GM19351 (cell line): Measurements from ENCODE around the gene TAF10.

Experiments used
- ATAC-seq: cut with Tn5 transposase; IDR thresholded peaks from one replicate; pipeline ENCODE4 v1.9.1; 2021; ENCODE audit warnings: mild to moderate bottlenecking, moderate library complexity; ENCODE audit not compliant: unreplicated experiment

Gene TAF10

DNA sequence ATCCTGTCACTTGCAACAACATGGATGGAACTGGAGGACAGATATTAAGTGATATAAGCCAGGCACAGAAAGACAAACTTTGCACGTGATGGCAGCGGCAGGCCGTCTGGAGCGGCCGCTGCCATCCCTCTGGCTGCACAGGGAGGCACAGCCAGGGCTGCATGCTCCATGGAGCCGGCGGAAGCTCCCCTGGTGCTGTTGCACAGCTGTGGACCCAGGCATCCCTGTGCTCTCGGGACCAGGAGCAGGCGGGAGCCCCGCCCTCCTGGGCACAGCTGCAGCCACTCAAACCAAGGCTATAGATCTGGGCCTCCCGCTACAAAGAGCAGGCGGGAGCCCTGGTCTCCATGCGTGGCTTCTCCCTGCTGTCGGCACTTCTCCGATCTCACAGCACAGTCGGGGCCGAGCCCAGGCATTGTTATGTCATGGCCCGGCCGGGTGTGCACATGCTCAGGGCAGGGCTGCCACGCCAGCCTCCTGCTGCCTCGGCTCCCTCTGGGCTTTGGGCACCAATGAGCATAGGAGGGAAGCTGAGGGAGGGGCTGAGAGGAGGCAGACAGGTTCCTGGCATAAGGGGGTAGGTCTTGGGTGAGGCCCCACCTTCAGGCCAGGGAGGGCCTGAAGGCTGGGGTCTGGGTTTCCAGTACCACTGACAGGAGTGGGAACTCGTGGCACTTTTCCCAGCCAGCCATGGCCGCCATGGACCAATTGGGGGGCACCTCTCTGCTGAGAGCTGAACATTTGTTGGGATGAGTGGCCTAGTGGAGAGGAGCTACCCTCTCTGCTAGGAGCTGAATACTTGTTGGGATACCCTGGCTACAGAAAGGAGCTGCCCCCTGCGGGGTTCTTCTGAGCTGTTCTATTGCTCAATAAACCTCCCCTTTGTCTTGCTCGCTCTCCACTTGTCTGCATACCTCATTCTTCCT is 25.3 kb downstream of the TAF10 start:
- no peak for ATAC-seq

DNA sequence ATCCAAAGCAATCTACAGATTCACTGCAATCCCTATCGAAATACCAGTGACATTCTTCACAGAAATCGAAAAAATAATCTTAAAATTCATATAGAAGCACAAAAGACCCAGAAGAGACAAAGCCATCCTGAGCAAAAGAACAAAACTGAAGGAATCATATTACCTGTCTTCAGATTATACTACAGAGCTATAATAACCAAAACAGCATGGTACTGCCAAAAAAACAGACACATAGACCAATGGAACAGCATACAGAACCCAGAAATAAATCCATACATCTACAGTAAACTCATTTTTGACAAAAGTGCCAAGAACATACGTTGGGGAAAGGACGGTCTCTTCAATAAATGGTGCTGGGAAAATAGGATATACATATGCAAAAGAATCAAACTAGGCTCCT is 27.5 kb downstream of the TAF10 start:
- no peak for ATAC-seq

DNA sequence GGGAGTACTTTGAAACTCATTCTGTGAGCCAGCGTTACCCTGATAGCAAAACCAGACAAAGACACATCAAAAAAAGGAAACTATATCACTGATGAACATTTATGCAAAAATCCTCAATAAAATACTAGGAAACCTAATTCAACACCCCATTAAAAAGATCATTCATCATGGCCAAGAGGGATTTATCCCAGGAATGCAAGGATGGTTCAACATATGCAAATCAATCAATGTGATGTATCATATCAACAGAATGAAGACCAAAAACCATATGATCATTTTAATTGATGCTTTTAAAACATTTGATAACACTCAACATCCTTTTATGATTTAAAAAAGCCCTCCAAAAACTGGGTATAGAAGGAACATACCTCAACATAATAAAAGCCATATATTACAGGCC is 28.4 kb downstream of the TAF10 start:
- no peak for ATAC-seq

DNA sequence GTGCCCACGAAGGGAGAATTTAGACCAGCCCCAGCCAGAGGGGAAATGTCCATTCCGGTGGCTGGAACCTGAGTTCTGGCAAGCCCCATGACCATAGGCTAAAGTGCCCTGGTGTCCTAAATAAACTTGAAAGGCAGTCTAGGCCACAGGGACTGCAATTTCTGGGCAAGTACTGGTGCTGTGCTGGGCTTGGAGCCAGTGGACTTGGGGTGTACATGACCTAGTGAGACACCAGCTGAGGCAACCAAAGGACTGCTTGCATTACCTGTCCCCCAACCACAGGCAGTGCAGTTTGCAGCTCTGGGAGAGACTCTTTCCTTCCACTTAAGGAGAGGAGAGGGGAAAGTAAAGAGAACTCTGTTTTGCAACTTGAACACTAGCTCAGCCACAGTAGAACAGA is 32.3 kb downstream of the TAF10 start:
- ATAC-seq = no peak

DNA sequence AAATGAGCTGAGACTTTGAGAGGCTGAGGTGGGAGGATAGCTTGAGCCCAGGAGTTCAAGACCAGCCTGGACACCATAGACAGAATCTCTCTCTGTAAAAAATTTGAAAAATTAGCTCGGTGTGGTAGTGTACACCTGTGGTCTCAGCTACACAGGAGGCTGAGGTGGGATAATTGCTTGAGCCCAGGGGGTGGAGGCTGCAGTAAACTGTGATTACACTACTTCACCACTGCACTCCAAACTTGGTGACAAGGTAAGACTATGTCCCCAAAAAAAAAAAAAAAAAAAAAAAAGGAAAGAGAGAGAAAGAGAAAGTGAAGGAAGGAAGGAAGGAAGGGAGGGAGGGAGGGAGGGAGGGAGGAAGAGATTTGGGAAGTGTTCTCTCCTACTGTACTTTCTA is 33.9 kb downstream of the TAF10 start:
- ATAC-seq = no peak

DNA sequence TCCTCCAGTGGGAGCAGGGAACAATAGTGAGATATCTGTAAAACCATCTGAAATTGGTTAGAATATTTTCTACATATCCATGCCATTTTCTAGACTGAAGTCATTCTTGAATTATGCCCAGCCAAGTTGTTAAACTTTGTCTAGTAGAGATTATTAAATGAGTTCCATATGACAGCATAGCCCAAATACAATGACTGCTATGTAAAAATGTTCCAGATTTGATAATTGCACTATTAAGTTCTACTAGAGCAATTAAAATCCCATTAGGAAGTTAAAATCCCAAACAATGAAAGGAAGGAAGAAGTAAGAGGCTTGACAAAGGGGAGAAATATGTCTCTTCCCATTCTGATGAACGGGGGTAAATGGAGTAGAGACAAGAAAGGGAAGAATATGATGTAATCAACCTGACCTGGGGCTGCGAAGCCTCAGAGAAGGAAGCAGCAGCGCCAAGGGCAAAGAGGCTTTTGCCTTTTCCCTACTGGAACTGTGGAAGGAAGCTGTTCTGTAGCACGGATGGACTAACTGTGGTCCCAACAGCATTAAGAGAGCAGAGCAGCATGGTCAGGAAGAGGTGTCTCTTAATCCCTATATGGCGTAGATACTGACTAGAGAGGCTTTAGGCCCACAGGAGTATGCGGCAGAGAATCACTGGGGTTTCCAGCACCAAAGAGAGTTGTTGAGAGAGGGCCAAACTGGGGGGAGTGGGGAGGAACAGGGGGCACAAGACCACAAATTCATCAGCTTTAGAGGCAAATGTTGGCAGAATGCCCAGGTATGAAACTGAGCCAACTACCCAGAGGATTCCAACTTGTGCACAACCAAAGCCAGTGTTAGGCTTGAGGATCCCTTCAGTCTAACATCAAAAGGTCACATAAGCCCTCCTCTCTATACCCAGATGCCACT is 35.3 kb downstream of the TAF10 start:
- ATAC-seq = no peak

DNA sequence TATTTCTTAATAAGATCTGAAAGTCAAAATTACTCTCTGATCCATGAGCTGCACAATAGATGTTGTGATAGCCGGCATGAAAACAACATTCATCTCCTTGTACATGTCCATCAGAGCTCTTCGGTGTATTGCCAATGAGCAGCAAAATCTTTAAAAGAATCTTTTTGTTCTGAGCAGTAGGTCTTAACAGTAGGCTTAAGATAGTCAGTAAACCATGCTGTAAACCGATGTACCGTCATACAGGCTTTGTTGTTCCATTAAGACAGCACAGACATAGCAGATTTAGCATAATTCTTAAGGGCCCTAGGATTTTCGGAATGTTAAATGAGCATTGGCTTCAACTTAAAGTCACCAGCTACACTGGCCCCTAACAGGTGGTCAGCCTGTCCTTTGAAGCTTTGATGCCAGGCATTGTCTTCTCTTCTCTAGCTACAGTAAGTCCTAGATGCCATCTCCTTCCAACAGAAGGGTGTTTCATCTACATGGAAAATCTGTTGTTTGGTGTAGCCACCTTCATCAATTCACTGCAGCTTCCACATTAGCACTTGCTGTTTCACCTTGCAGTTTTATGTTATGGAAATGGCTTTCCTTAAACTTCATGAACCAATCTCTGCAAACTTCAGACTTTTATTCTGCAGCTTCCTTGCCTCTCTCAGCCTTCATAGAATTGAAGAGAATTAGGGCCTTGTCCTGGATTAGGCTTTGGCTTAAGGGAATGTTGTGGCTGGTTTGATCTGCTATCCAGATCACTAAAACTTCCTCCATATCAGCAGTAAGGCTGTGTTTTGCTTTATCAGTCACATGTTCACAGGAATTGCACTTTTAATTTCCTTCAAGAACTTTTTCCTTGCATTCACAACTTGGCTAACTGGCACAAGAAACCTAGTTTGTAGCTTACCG is 37.0 kb downstream of the TAF10 start:
- no peak for ATAC-seq

DNA sequence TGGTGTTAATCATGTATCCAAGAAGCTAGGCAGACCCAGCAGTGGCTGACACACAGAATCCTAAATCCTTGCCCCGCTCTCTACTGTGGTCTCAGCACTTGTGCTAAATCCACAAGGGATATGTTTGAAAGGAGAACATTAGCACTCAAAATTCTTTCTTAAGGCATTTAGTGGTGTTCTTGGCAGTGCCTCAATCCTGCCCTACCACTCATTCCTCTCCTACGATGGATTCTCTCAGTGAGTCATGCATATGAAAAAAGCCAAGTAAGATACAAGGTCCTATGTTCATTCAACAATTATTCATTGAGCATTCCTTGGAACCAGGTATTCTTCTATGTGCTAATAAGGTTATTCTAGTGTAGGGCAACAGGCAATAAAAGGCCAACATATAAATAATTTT is 39.8 kb downstream of the TAF10 start:
- ATAC-seq = no peak

DNA sequence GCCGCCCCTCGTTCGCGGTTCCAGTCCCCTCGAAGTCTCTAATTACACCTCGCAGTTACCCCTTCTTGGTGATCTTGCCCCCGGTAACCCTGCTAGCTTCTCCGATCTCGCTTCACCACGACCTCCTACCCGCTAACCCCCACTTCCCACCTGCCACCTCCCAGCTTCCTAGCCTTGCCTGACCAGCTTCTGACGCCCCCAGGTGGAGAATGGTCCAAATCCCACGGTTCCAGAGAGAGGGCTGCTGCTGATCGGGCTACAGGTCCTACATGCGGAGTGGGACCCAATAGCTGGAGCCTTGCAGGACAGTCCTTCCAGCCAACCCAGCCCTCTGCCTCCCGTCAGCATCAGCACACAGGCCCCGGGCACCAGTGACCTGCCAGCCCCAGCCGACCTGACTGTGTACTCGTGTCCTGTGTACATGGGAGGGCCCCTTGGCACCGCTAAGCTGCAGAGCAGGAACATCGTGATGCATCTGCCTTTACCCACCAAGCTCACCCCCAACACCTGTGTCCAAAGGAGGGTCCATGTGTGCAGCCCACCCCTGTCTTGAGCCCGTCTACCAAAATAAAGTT is 40.5 kb downstream of the TAF10 start:
- no peak for ATAC-seq

DNA sequence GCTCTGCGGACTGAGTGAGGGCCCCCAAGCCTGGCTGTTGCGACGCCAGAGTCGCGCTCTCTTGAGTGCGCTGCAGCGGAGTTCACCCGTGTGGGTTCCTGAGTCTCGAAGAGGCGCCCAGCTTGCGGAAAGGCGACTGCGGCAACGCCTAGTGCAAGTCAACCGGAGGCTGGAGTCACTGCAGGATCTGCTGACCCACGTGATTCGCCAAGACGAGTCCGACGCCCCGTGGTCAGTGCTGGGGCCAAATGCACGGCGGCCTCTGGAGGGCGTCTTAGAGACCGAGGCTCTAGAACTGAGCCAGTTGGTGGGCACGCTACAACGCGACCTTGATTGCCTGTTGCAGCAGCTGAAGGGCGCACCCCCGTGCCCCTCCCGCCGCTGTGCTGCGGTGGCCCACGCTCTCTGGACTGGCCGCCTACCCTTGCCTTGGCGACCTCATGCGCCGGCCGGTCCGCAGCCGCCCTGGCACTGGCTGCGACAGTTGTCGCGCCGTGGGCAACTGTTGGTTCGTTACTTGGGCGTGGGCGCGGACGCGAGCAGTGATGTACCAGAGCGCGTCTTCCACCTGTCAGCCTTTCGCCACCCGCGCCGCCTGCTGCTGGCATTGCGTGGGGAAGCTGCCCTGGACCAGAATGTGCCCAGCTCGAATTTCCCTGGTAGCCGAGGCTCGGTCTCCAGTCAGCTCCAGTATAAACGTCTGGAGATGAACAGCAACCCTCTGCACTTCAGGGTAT is 41.2 kb downstream of the TAF10 start:
- ATAC-seq = no peak

DNA sequence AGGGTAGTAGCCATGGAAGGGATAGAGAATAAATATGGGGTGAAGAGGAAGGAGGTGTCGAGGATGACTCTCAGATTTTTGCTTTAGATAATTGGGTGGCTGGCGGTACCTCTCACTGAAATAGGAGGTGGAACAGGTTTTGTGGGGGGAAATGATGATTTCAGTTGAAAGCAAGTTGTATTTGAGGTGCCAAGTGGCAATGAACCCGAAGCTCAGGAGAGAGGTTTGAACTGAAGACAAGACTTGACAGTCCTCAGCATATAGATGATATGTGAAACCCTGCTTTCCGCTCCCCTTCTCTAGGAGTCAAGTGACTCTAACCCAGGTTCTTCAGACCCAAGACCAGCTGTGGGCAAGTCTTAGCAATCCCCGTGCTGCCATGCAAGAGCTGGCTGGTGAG is 42.3 kb downstream of the TAF10 start:
- no peak for ATAC-seq

DNA sequence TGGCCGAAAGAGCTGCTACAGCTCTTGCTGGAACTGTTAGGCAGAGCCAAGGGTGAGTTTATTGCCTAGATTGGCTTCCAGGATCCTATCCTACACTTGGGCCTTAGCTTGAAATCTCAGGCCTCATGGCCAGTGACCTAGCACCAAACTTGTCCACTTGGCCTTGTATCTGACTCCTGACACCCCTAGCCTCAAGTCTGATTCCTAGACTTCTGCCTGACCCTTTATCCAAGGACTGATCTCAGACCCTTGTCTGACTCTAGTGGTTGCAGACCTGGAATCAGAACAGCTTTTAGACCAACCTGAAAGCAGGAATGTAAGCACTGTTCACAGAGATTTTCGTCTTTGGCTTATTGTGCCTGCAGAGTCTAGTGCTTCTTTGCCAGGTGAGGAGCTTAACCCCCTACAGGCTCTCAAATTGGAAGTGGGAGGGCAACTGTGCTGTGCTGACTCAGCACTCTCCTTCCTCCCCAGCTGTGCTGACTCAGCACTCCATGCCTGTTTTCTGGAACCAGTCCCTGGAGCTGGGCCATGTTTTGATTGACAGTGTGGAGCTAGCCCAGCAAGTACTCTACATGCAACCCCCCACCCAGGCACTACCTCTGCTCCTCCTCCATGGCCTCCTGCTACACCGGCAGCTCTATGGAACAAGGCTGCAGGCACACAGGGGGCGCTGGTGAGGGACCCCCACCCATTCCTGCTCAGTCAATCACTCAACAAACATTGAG is 43.7 kb downstream of the TAF10 start:
- no peak for ATAC-seq

DNA sequence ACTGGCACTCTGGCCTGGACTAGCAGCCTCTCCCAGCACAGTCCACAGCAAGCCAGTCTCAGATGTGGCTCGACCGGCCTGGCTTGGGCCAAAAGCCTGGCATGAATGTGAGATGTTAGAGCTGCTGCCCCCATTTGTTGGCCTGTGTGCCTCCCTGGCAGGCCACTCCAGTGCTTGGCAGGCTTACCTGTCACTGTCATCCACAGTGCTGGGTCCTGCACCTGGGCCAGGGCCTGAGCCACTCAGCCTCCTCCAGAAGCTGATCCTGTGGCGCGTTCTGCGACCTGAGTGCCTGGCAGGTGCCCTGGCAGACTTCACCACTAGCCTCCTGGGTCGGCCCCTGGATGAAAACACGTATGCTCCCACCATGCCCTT is 44.7 kb downstream of the TAF10 start:
- ATAC-seq = no peak

DNA sequence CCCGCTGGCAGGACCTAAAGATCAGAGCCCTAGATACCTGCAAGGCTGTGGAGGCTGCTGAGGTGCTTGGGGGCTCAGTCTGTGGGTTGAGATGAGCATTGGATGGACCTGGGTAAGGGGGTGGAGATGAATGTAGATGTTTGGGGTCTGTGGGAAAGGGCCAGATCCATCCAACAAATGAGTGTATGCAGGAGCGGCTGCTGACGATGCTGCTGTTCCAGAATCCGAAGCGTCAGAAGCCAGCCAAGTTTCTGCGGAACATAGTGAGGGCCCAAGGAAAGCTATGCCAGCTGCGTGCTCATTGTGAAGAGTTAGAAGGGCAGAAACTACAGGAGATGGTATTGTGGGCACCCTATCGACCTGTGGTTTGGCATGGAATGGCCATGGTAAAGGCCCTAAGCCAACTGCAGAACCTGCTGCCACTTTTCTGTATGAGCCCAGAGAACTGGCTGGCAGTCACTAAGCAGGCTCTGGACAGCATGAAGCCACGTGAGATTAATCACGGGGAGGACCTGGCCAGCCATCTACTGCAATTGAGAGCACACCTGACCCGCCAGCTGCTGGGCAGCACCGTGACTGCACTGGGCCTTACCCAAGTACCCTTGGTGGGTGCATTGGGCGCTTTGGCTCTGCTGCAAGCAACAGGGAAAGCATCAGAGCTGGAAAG is 45.2 kb downstream of the TAF10 start:
- no peak for ATAC-seq

DNA sequence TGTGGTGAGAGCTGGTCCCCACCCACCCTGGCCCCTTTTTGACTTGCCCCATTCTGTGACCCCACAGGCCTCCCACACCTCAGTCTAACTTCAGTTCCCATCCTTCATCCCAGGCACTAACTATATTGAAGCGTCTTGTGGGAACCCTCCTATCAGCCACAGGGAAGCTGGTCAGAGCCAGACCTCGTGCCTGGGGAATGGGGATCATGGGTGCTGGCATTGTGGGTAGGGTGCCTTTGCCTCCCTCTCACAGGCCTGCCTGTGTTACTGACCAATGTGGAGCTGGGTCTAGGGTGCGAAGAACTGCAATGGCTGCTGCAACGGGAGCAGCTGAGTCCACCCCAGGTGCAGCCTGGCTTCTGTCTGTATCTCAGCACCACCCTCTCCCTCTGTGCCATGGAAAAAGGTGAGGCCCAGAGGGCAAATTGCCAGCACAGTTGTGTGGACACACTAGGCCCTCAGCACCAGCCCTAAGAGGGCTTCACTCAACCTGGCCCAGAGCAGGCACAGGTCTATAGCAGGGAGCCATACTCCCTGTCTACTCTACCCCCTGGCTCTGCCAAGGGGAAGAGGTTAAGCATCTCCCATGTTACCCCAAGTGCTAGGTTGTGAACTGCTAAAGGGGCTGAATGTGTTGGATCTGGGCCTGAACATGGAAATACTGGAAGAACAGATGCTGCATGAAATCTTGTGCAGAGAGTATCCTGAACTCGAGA is 45.9 kb downstream of the TAF10 start:
- ATAC-seq = no peak

DNA sequence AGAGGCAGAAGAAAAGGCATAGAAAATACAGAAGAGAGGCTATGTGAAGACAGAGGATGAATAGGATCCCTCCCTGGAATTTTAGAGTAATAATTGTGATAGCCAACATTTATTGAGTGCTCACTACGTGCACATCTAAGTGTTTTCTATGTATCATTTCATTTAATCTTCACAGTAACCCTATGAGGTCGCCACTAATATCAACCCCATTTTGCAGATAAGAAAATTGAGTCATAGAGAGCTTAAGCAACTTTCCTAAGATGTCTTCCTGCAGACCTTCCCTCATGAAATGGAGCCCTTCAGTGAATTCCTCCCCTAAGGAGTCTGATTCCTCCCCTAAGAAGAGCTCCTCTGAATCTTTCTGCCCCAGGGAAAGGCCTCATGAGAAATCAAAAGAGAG is 46.7 kb downstream of the TAF10 start:
- no peak for ATAC-seq

DNA sequence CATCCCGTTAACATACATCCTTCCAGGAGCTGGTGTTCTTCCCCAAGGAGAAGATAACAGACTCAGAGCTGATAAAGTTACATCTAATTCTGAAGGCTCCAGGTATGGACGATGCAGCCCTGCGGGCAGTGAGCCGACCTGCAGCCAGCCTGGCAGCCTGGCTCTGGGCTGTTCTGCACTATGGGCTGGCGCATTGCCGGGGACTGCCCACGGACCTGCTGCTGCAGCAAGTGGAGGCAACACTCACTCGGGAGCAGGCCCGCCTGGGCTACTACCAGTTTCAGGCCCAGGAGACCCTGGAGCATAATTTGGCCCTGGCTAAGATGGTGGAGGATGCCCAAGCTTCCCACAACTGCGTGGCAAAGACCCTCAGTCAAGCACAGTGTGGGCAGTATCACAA is 48.3 kb downstream of the TAF10 start:
- no peak for ATAC-seq

DNA sequence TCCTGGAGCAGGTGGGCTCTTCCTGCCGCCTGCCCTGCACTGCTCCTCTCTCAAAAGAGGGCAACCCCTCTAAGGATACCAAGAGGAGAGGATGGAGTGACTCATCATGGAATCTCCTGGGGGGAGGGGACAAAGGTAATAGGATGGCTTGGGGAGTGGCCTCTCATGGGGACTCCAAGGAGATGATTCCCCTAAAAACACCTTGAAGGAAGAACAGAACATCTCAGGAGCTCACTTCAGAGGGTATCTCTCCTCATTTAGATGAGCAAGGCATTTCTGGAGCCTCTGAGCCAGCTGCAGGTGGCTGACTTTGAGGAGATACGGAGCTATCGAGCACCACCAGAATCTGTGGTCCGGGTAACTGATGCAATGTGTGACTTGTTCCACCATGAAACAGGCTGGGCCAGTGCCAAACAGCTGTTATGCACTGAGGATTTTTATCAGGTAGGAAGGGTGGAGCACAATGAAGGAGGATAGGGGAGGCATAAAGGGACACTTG is 48.8 kb downstream of the TAF10 start:
- no peak for ATAC-seq
